Stimulated activated CD8-positive, alpha-beta memory T cell treated with anti-CD3 and anti-CD28 coated beads, Interleukin-7, amount 100 ng/mL, for 4 hours (primary cell): Measurements from ENCODE around the gene TGM2.

Experiments used
- DNase-seq, 2 donors: peaks; one replicate each; pipeline ENCODE4 v3.0.0-alpha.2; 2020; ENCODE audit warnings: low read depth in 2 of 2

Gene TGM2

DNA sequence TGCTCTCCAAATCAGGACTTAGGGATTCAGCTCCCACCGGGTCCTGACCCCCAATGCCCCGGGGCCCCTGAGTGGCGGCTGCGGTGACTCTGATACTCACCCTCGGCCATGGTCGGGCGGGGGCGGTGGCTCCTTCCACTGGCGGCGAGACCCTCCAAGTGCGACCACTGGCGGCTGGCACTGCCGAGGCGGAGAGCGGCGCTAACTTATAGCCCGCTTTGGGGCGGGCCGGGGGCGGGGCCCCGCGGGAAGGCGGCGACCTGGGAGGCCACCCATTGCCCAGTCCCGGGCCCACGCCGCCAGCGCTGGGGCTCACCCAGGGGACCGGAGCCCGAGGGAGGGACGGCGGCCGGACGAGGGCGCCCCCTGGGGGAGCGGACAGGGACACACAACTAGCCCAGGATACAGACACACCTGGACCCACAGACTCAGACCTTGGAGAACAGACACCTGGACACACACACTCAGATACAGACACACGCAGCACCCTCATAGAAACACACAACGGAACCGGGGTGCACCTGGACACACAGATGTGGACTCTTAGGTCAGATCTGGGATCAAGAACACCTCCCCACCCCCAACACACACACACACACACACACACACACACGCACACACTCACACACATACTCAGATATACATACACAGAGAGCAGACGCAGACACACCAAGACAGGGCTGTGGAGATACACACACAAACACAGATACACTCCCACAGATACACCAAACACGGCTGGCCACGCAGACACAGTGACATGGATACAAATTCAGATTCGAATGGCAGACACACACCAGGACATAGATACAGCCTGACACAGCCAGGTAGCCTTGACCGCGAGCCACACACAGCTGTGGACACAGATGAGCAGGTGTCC is at the start of gene TGM2:
TSS of gene TGM2 (minus strand) at position 182 of the 877 bp plus-strand sequence. CDS start at position 110, 72 bp downstream.
- peak in 1 of 2 donors; percentile 25 for DNase-seq

- DNase-seq: no peak
Observed at GRCh38 chr20:38214256-38215193, 49.5 kb upstream of the TGM2 start.

GRCh38 chr20:38213607-38213940 is 48.5 kb upstream of the TGM2 start:
- DNase-seq: no peak

DNA sequence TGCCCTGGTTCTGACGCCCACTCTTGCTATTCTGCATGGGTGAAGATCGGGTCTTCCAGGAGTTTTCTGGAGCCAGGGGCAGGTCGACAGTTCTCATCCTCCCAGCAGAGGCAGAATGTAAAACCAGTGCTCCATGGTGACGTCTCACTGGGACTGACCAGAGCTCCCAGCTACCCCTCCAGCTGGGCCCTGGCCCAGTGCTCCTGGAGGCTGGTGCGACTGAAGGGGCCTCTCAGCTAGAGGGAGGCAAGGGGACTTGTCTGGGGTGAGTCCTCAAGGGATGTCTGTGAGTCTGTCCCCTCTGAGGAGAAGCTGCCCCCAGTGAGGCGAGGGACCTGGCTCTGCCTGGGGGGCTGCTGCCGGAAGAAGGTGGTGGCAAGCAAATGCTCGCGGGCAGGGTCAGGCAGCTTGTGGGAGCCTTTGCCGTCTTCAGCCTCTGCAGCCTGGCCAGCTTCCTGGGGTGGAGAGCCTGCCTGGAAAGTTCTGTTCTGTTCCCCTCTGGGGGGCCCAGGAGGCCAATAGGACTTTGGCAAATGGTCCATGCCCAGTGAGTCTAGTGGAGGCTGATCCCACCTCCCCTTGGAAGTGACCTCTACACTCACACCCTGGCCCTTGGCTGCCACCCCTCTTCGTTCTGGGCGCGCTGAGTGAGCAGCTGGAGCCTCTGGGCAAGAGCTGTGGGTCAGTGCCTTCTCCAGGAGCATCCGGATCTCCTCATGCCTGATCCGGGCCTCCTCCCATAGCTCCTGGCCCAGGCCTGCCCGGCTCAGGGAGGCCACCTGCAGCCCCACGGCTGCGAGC is 47.9 kb upstream of the TGM2 start:
- DNase-seq: no peak

DNA sequence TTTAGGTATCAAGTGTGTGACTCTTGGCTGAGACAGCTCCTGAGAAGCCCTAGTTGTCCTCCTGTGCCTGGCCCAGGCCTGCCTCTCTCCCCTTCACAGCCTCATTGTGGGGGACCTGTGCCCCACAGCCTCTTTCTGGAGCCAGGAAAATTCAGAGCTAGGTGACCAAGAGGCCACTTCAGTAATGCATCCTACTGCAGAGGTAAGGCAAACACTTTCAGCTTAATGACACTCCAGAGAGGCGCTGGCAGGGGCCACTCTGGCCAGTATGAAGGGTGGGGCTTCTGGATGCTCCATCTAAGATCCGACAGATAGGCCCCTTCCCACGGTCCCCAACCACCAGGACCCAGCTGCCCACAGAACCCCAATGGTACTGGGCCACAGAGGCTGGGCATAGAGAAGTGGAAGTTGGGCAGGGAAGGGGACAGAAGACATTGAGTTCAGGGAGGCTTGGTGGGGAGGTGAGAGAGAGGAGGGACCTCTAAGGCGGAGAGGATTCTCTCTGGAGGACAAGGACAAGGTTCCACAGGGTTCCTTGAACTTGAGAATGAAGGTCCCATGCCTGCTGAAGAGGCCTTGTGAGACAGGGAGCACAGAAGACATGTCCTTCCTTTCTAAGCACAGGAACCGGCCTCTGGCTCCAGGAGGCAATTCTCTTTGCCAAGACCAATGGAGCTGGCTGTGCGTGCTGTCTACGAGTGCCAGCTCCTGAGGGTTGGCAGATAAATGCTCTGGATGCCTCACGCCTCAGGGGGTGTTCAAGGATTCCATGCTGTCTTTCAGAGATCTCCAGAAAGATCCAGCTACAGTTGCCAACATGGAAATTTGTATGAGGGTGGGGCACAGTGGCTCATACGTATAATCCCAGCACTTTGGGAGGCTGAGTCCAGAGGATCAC is 46.4 kb upstream of the TGM2 start:
- no peak for DNase-seq

- no peak for DNase-seq
Observed at GRCh38 chr20:38210741-38211140, 45.7 kb upstream of the TGM2 start.

DNA sequence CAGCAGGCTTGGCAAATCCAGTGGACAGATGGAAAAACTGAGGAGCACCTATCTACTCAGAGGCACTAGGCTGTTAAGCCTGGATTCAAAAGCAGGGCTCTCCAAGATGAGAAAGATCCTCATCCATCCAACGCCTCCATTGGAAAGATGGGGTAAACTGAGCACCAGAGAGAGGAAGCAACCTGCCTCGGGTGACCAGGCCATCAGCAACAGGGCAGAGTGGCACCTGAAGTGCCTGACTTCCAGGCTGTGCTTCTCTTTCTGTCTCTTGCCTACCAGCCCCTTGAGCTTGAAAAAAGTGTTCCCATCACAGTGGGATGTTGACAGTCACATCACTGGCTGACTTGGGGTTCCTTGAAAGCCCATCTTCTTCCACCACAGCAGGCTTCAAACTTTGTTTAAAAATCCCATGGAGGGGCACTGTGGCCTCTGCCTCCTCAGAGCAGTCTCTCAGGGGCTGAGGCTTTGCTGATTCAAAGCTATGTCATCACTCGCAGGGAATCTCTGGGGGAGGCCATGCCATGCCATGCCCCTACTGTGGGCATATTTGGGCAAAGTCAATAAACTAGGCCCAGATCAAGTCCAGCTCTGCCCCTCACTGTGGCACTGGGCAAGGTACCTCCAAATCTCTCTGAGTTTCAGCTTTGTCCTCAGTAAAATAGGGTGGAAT is 44.8 kb upstream of the TGM2 start:
- DNase-seq: no peak

DNA sequence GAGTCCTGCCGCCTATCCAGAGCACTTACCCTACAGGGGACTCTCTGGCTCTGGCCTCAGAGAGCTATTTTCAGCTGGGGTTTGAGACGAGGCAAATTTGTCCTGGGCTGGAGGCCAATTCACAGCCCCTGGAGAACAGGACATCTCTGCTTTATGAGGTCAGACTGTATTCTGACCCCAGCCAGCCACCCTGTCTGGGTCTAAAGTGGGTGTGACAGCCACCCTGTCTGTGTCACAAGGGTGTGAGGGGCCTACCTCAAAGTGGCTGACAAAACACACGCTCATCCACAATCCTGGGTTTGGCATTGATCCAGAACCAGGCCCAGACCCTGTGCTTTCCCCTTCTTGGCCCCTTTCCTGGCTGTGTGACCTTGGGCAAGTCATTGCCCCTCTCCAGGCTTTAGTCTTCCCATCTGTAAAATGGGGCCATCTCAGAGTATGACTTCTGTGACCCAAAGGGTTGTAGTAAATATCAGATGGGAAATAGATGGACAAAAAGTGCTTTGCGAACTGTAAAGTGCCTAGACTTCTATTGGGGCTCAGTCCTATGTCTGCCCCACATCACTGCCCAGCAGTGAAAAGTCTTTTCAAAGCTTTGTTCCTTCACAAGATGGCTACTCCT is 44.1 kb upstream of the TGM2 start:
- DNase-seq: no peak

- DNase-seq: no peak
Observed at GRCh38 chr20:38208523-38208922, 43.5 kb upstream of the TGM2 start.

DNA sequence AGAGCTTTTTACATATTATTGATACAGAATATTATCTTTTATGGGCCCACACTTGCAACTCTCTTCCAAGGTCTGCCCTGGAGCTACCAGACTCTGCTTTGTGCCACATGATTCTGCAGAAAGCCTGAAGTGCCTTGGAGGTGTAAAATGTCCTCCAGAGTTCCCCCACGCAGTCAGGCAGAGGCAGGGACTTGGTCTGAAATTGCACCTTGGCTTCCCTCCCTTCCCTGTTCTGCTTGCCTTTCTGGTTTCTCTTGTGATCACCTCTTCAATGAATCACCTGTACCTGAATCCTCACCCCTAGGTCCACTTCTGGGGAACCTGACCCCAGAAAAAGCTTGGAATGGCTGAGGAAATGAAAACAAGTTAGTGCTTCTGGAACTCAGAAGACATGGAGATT is 43.0 kb upstream of the TGM2 start:
- DNase-seq: no peak

DNA sequence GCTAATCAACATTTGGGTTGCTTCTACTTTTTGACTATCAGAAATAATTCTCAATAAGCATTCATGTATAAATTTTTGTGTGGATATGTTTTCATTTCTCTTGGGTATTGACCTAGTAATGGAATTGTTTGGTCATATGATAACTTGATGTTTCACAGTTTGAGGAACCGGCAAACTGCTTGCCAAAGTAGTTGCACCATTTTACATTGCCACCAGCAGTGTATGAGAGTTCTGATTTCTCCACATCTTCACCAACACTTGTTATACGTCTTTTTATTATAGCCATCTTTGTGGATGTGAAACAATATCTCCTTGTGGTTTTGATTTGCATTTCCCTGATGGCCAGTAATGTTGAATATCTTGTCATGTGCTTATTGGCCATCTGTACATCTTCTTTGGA is 42.6 kb upstream of the TGM2 start:
- DNase-seq: no peak

GRCh38 chr20:38205001-38205400 is 39.9 kb upstream of the TGM2 start:
- DNase-seq: no peak

DNA sequence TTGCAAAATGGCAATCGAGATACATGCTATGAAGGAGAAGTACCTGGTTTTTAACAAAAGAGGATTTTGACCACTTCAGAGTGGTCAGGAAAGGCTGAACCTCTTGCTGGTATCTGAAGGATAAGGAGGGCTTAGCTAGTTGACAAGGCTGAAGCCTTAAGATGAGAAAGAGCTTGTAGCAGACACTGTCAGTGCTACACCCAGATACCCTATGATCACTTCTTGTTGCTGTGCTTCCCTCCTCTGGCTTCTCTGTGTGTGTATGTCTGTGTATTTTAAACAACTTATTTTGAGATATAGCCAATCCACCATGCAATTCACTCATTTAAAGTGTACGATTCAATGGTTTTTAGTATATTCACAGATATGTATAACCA is 38.9 kb upstream of the TGM2 start:
- DNase-seq: no peak

DNA sequence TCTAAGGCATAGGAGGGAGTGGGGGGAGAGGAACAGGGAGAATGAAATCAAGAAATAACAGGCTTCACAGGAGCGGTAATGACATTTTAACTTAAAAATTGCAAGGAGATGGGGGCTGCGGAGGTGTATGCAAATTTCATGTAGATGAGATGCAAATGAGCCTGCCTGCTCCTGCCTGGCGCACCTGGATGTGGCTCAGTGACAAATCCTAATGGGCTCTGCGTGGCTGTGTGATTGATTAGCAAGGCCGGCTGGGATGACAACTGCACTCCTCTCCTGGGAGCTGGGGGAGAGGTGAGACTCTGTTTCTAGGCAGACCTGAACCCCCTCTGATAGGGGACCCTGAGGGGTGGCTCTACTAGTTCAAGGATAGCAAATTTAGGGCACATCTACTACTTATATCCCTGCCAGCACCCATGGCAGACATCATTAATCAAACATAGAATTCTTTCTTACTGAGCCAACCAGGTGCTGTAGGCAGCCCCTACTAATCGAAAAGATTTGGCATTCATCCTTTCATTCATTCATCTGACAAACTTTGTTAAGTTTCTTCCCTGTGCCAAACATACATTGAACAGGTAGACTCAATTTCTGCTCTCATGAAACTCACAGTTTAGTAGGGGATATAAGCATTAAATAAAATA is 38.4 kb upstream of the TGM2 start:
- DNase-seq: no peak

- no peak for DNase-seq
Observed at GRCh38 chr20:38202982-38203293, 37.9 kb upstream of the TGM2 start.

GRCh38 chr20:38202153-38202981 is 37.3 kb upstream of the TGM2 start:
- no peak for DNase-seq

DNA sequence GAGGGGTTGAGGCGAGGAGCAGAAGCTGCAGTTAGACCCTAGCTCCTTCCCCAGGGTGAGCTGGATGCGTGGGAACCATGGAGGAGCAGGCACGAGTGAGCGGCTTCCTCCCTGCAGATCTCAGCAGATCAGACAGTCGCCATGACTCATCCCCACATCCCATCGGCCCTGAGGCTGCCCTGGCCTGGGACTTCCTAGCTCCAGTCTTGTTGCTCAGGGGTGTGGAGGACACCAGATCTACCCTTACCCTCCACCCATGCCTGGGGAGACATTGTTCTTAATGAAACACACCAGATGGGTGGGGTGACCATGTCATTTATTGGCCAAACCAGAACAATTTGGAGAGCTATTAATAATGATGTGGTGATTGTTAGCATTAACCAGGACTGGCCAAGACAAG is 36.3 kb upstream of the TGM2 start:
- DNase-seq: no peak

DNA sequence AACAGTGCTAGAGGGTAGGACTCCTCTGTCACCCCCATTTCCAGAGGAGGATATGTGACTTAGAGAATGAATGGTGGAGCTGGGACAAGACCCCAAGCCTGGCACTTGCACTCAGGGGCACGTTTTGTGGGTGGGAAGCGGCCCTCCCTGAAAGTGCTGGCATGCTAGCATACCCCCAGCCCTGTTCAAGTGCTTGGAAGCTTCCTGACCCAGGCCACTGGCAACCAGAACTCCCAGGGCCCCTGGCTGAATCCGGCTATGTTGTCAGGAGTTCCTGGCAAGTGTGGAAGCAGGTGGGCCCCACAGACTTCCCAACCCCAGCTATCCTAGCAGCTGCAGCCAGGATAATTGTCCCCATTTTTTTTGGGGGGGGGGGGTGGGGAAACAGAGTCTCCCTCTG is 35.6 kb upstream of the TGM2 start:
- no peak for DNase-seq
